ENCODE measurements around the gene WIPF3.

WIPF3 gene

GRCh38 chr7:29881724-29882123 lies 75.4 kb downstream of the WIPF3 start:
- Histone ChIP-seq H3K9me3 (no peaks in the 10 kb centered on the region), H3K4me3 (ENCODE audit: low read depth, low read length) (no peak overlapping the region), H3K36me3 (no peaks in the 10 kb centered on the region), H3K4me1 (no peaks in the 10 kb centered on the region), H3K27me3 (no peaks in the 10 kb centered on the region; the same call in 1 of the 2 replicates)
- no peak for DNase-seq
- no peak for TF ChIP-seq CTCF (IDR thresholded peaks at IDR 0.05; ENCODE audit: low read depth, low read length)

- DNase-seq = no peak
- Histone ChIP-seq H3K36me3 (no peaks in the 10 kb centered on the region), H3K4me1 (no peaks in the 10 kb centered on the region), H3K4me3 (ENCODE audit: low read depth, low read length) (no peak overlapping the region), H3K27me3 (no peaks in the 10 kb centered on the region), H3K9me3 (no peaks in the 10 kb centered on the region)
- no peak for TF ChIP-seq CTCF (IDR thresholded peaks at IDR 0.05; ENCODE audit: low read depth, low read length)
These were observed 76.2 kb downstream of the WIPF3 start for GRCh38 chr7:29882481-29882880.

GRCh38 chr7:29883462-29884398 lies 77.4 kb downstream of the WIPF3 start:
- H3K4me1 ChIP-seq = no peaks in the 10 kb centered on the region
- H3K27me3 ChIP-seq = no peaks in the 10 kb centered on the region
- no peaks in the 10 kb centered on the region for H3K36me3 ChIP-seq
- no peak for DNase-seq
- H3K9me3 ChIP-seq = no peaks in the 10 kb centered on the region
- no peak overlapping the region for H3K4me3 ChIP-seq (ENCODE audit: low read depth, low read length)
- no peak for TF ChIP-seq CTCF (IDR thresholded peaks at IDR 0.05; ENCODE audit: low read depth, low read length)

- TF ChIP-seq CTCF (IDR thresholded peaks at IDR 0.05; ENCODE audit: low read depth, low read length) = no peak
- H3K4me3 ChIP-seq (ENCODE audit: low read depth, low read length) = no peak overlapping the region
These were observed 78.3 kb downstream of the WIPF3 start for GRCh38 chr7:29884399-29885272.

GRCh38 chr7:29885626-29886025 lies 79.3 kb downstream of the WIPF3 start:
- H3K27me3 ChIP-seq = no peaks in the 10 kb centered on the region
- H3K9me3 ChIP-seq = no peaks in the 10 kb centered on the region
- no peak for DNase-seq
- no peak overlapping the region for H3K4me3 ChIP-seq (ENCODE audit: low read depth, low read length)
- TF ChIP-seq CTCF (IDR thresholded peaks at IDR 0.05; ENCODE audit: low read depth, low read length) = no peak
- H3K36me3 ChIP-seq = no peaks in the 10 kb centered on the region
- no peaks in the 10 kb centered on the region for H3K4me1 ChIP-seq

More at GRCh38 chr7:29884399-29885272, 78.3 kb downstream of the WIPF3 start:
- no peaks in the 10 kb centered on the region for H3K9me3 ChIP-seq
- H3K4me1 ChIP-seq = no peaks in the 10 kb centered on the region
- DNase-seq = peak; percentile 46
- H3K27me3 ChIP-seq = no peaks in the 10 kb centered on the region
- H3K36me3 ChIP-seq = no peaks in the 10 kb centered on the region

Data from BE2C (cell line).